ENCODE results near the gene COX7A2L.
A peak's percentile ranks its signal among the peaks of the same experiment; 100 is the strongest.

Gene COX7A2L

DNA sequence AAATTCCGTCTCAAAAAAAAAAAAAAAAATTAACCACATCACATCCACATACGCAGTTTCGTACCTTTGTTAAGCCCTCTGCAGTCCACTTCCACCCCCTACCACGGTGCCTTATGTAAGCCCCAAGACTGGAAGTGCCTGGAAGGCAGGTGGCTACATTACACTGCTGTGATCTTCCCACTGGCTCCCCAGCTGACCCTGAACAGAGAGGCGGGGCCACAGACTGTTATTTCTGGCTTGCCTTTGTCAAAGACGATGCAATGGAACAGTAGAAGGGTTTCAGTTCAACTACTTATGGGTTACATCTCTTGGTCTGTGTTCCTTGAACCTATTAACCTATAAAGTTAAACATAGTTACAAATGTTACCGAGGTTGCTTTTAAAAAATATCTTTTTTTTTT is 15.7 kb upstream of the COX7A2L start:
- no peak overlapping the region for H3K27ac Mint-ChIP-seq
- H3K4me3 Mint-ChIP-seq = no peak overlapping the region
- no peaks in the 10 kb centered on the region for H3K36me3 Mint-ChIP-seq
- no peaks in the 10 kb centered on the region for H3K9me3 Mint-ChIP-seq
- peaks cover 29% of the 10 kb centered on the region for H3K27me3 Mint-ChIP-seq
- H3K4me1 Mint-ChIP-seq = no peaks in the 10 kb centered on the region
- no peak for ATAC-seq

GRCh38 chr2:42372474-42373200 is 11.6 kb upstream of the COX7A2L start:
- H3K36me3 Mint-ChIP-seq = no peaks in the 10 kb centered on the region
- H3K4me1 Mint-ChIP-seq = no peaks in the 10 kb centered on the region
- peaks cover 16% of the 10 kb centered on the region for H3K27me3 Mint-ChIP-seq
- H3K4me3 Mint-ChIP-seq = no peak overlapping the region
- no peak for ATAC-seq
- no peak overlapping the region for H3K27ac Mint-ChIP-seq
- H3K9me3 Mint-ChIP-seq = no peaks in the 10 kb centered on the region

DNA sequence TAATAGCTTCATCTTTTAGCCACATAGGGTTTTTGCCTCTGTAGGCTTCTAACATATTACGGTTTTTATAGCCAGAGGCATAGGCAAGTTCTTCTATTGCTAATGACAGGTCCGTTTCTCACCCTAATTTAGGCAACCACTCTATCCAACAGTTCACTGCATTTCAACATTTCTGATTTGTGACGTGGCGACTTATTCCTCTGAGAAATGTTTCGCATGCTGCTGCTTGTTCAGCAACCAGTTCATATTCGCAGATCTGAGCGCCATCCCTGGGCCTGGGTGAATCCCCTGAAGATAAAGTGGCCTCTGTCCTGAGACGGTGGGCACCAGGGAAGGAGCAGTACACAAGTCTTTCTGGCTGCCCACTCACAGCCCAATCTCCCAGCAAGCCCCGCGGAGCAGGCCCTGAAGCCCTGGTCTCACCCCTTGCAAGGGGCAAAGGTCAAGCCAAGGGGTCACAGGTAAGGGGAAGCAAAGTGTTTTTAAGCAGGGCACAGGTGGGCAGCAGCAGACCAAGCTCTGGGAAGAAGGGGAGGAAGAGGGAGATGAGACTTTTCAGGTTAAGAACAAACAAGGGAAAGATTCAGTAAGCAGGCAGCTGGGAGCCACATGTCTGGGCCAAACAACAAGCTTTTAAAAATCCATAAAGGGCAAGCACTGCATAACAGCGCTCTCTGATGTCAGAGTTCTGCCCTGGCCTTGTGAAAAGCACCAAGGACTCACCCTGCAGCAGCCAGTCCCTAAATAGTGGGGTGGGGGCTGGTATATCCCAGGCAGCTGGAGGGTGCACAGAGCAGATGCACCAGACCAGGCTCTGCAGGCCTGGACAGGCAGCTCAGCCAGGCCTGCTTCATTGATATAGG is 10.8 kb upstream of the COX7A2L start:
- no peak overlapping the region for H3K27ac Mint-ChIP-seq
- ATAC-seq = no peak
- H3K36me3 Mint-ChIP-seq = no peaks in the 10 kb centered on the region

GRCh38 chr2:42369532-42370229 is 8.7 kb upstream of the COX7A2L start:
- no peak for ATAC-seq
- no peaks in the 10 kb centered on the region for H3K36me3 Mint-ChIP-seq
- H3K27ac Mint-ChIP-seq = no peak overlapping the region
- H3K4me3 Mint-ChIP-seq = no peak overlapping the region
- H3K9me3 Mint-ChIP-seq = no peaks in the 10 kb centered on the region
- no peaks in the 10 kb centered on the region for H3K27me3 Mint-ChIP-seq
- H3K4me1 Mint-ChIP-seq = no peaks in the 10 kb centered on the region

More for the DNA sequence above, 10.8 kb upstream of the COX7A2L start:
- Mint-ChIP-seq H3K4me1 (no peaks in the 10 kb centered on the region), H3K4me3 (no peak overlapping the region), H3K9me3 (no peaks in the 10 kb centered on the region), H3K27me3 (peaks cover 16% of the 10 kb centered on the region)

DNA sequence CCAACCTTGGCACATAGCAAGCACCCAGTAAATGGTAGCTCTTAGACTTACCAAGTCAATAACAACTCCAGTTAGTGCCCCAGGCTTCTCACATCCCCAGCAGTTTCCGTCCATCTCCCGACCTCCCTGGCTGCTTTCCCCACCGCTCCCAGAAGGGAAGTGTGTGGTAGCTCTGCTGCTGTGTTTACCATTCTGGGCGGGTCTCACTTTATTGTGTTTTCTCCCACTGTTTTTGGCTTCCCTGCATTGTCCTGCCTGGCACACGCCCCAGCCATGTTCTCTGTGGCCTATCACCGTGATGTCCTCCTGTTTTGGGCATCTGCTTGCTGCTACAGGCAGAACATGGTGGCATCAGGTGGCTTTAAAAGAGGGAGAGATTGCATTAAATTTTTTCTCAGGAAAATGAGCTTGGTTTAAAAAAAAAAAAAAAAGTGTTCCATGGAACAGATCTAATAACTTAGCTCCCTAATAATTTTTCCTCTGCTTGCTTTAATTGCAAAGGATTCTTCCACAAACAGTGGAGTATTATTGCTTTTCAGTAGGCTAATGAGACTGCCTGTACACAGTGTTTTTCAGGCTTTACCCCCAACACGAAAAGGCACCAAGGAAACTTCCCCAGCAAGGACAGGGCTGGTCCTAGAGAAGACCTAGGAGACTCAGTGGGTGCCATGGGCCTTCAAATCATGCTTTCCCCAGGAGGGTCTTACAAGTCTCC is 8.0 kb upstream of the COX7A2L start:
- no peaks in the 10 kb centered on the region for H3K4me1 Mint-ChIP-seq

DNA sequence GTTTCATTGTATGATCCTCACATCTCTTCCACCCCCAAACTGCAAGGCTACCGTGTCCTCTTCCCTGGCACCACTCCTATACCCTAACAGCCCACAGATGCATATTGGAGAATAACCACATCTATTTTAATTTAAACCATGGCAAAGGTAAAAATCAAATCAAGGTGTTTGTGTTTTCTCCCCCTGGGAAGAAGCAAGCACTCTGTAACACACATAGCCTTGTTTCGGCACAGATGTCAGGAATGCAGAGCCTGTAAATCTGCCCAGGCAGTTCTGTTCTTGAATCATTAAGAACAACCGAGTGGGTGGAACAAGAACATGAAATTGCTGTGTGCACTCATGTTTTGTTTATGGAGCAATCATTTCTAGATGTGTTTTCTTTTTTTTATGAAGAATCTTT is 6.8 kb upstream of the COX7A2L start:
- H3K27me3 Mint-ChIP-seq = peaks cover 8% of the 10 kb centered on the region
- H3K27ac Mint-ChIP-seq = no peak overlapping the region
- no peak overlapping the region for H3K4me3 Mint-ChIP-seq
- H3K36me3 Mint-ChIP-seq = no peaks in the 10 kb centered on the region
- ATAC-seq = no peak
- no peaks in the 10 kb centered on the region for H3K4me1 Mint-ChIP-seq
- H3K9me3 Mint-ChIP-seq = no peaks in the 10 kb centered on the region

More for the DNA sequence above, 8.0 kb upstream of the COX7A2L start:
- Mint-ChIP-seq H3K36me3 (no peaks in the 10 kb centered on the region), H3K4me3 (no peak overlapping the region), H3K9me3 (no peaks in the 10 kb centered on the region), H3K27ac (no peak overlapping the region), H3K27me3 (peaks cover 1% of the 10 kb centered on the region)
- no peak for ATAC-seq

DNA sequence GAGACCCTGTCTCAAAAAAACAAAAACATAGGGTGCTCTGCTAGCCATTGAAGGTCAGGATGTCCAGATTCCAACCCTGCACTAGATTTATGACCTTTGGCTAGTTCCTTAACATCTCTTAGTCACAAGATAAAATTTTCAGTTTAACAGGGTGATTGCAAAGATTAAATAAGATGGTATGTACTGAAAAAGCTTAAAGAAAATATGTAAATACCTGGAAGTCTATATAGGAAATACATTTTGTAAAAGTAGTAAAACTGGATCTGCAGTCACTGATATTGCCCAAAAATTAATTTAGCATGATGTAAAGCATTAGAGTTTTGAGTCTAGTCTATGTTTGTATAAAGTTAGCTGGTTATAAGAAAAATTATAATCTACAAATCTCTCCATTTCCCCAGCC is 5.4 kb upstream of the COX7A2L start:
- no peak overlapping the region for H3K4me3 Mint-ChIP-seq
- peaks cover 5% of the 10 kb centered on the region for H3K4me1 Mint-ChIP-seq
- H3K27ac Mint-ChIP-seq = no peak overlapping the region
- no peak for ATAC-seq
- H3K36me3 Mint-ChIP-seq = no peaks in the 10 kb centered on the region
- peaks cover 8% of the 10 kb centered on the region for H3K27me3 Mint-ChIP-seq
- no peaks in the 10 kb centered on the region for H3K9me3 Mint-ChIP-seq

GRCh38 chr2:42364658-42365057 is 3.6 kb upstream of the COX7A2L start:
- ATAC-seq = no peak
- Mint-ChIP-seq H3K27ac (no peak overlapping the region), H3K36me3 (no peaks in the 10 kb centered on the region), H3K9me3 (no peaks in the 10 kb centered on the region), H3K4me1 (peaks cover 16% of the 10 kb centered on the region), H3K4me3 (no peak overlapping the region), H3K27me3 (peaks cover 8% of the 10 kb centered on the region)

- Mint-ChIP-seq H3K27ac (no peak overlapping the region), H3K9me3 (no peaks in the 10 kb centered on the region), H3K4me3 (no peak overlapping the region), H3K27me3 (peaks cover 8% of the 10 kb centered on the region), H3K36me3 (no peaks in the 10 kb centered on the region), H3K4me1 (peaks cover 27% of the 10 kb centered on the region)
- ATAC-seq = no peak
Measured at GRCh38 chr2:42363413-42363812, 2.4 kb upstream of the COX7A2L start.

- peaks cover 39% of the 10 kb centered on the region for H3K4me1 Mint-ChIP-seq
- peak overlapping the region; percentile 95 for H3K27ac Mint-ChIP-seq
- peak overlapping the region; percentile 89 for H3K4me3 Mint-ChIP-seq
- no peaks in the 10 kb centered on the region for H3K9me3 Mint-ChIP-seq
- peaks cover 8% of the 10 kb centered on the region for H3K27me3 Mint-ChIP-seq
- peaks cover 10% of the 10 kb centered on the region for H3K36me3 Mint-ChIP-seq
- no peak for ATAC-seq
Measured at GRCh38 chr2:42361728-42362283, 789 bp upstream of the COX7A2L start.

DNA sequence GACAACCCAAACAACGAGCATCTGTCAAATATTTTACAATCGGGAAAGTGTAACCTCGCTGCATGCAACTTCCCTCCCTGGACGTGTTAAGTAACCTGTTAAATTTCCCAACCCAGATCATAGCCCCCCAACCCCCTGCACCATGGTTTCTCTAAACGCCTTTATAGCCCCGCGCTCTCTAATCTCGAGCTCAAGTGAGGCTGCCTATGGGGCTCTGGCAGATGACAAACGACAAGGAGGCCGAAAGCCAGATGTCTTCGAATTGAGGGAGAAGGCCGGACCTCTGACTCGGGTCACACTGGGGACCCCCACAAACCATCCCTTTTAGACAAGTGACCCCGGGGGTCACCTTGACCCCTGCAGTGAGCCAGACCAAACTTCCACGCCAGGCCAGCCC is 526 bp downstream of the COX7A2L start:
- H3K27me3 Mint-ChIP-seq = peaks cover 8% of the 10 kb centered on the region
- ATAC-seq = no peak
- H3K27ac Mint-ChIP-seq = peak overlapping the region; percentile 95
- peaks cover 17% of the 10 kb centered on the region for H3K36me3 Mint-ChIP-seq
- H3K4me3 Mint-ChIP-seq = peak overlapping the region; percentile 89
- no peaks in the 10 kb centered on the region for H3K9me3 Mint-ChIP-seq
- peaks cover 47% of the 10 kb centered on the region for H3K4me1 Mint-ChIP-seq

- Mint-ChIP-seq H3K36me3 (peaks cover 17% of the 10 kb centered on the region), H3K4me1 (peaks cover 48% of the 10 kb centered on the region), H3K27ac (peak overlapping the region; percentile 95), H3K27me3 (peaks cover 8% of the 10 kb centered on the region), H3K4me3 (peak overlapping the region; percentile 89), H3K9me3 (no peaks in the 10 kb centered on the region)
- ATAC-seq = no peak
Measured at GRCh38 chr2:42359965-42360483, 993 bp downstream of the COX7A2L start.

DNA sequence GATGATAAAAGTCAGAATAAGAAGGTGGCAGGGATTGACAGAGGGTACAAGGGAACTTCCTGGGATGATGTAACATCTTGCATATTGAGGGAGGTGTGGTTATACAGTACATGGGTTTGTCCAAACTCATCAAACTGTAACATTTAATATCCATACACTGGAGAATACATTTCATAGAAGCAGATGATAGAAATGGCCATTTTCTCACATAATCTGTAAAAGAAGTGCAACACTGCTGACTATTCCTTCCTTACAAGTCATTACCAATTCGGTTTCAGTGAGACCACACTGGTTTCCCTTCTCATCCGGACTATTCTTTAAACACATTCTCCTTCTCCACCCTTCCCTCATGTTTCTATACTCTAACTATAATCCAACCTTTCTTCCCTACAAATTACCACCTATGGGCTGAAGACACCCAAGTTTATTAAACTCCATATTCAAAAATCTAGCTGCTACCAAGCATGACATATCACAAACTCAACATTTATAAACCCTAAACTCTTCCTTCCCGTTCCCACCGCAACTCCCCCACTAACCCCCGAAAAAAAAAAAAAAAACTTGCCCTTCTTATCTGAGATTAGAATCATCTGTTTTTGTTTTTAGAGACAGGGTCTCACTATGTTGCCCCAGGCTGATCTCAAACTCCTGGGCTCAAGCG is 1.6 kb downstream of the COX7A2L start:
- Mint-ChIP-seq H3K27ac (peak overlapping the region; percentile 95), H3K36me3 (peaks cover 17% of the 10 kb centered on the region), H3K9me3 (no peaks in the 10 kb centered on the region), H3K4me1 (peaks cover 54% of the 10 kb centered on the region), H3K4me3 (peak overlapping the region; percentile 89), H3K27me3 (peaks cover 8% of the 10 kb centered on the region)
- no peak for ATAC-seq

GRCh38 chr2:42353792-42354429 is 7.1 kb downstream of the COX7A2L start:
- Mint-ChIP-seq H3K4me3 (no peak overlapping the region), H3K36me3 (peaks cover 51% of the 10 kb centered on the region), H3K27me3 (no peaks in the 10 kb centered on the region), H3K9me3 (no peaks in the 10 kb centered on the region), H3K27ac (no peak overlapping the region), H3K4me1 (peaks cover 42% of the 10 kb centered on the region)
- no peak for ATAC-seq
